Measurements from ENCODE around the gene C10orf95. TPM values are rescaled to one million over a fixed set of nuclear protein-coding genes. Genes with fewer than 3 reads are reported as not detected.
"Not testable (repeated sequence)": the region's sequence is repeated elsewhere in the genome, so short reads cannot be mapped to it uniquely, and the experiment has no call there.

C10orf95 gene
- total RNA-seq: under 0.01 TPM in 1 of 2 replicates, not detected in the other

GRCh38 chr10:102451105-102451969, at the start of gene C10orf95:
TSS of gene C10orf95 (minus strand) at chr10:102451543. CDS start at chr10:102451093, 450 bp downstream.
- no peak for DNase-seq (ENCODE audit: low read depth in 2 of 2)

GRCh38 chr10:102500686-102501085, 49.3 kb upstream of the C10orf95 start:
- DNase-seq (ENCODE audit: low read depth in 2 of 2): not testable (repeated sequence)

DNA sequence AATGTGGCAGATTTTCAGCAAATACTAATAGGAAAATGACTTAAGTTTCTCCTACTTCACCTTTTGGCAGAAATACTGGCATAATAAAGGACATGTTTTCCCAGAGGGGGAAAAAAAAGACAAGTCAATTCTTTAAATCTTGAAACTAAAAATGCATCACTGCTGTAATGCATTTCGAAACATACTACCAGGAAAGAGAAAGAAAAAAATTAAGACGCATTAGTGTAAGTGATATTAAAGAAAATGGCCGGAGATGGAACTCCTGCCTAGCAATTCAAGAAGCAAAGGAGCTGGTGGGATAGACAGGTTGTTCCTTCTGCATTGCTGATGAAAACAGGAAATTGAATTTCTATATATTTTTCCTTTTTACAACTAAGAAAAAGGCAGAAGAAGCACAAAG, 48.0 kb upstream of the C10orf95 start:
- no peak for DNase-seq (ENCODE audit: low read depth in 2 of 2)

GRCh38 chr10:102497545-102497944, 46.2 kb upstream of the C10orf95 start:
- DNase-seq (ENCODE audit: low read depth in 2 of 2): no peak

DNA sequence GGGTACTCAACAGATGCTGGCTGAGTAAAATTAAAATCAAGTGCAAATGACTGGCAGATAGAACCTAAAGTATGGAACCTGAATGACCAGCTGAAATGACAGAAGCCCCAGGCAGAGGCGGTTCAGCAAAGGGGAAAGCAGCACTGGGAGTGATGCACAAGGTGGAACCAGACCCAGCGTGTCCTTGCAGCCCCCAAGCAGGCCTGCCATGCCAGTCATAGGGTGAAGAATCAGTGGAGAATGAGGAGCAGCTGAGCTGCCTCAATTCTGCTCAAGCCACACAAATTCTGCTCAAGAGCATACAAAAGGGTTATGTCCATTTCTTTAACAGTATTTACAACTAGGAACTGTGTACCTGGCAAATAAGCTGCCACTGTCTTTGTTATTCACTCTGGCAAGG, 42.4 kb upstream of the C10orf95 start:
- DNase-seq (ENCODE audit: low read depth in 2 of 2): no peak

- DNase-seq (ENCODE audit: low read depth in 2 of 2): no peak
Observed at GRCh38 chr10:102492983-102493382, 41.6 kb upstream of the C10orf95 start.

- DNase-seq (ENCODE audit: low read depth in 2 of 2): no peak
Observed at GRCh38 chr10:102492344-102492939, 41.1 kb upstream of the C10orf95 start.

- DNase-seq (ENCODE audit: low read depth in 2 of 2): no peak
Observed at GRCh38 chr10:102491136-102491535, 39.8 kb upstream of the C10orf95 start.

GRCh38 chr10:102485093-102485784, 33.9 kb upstream of the C10orf95 start:
- no peak for DNase-seq (ENCODE audit: low read depth in 2 of 2)

GRCh38 chr10:102484021-102484420, 32.7 kb upstream of the C10orf95 start:
- no peak for DNase-seq (ENCODE audit: low read depth in 2 of 2)

DNA sequence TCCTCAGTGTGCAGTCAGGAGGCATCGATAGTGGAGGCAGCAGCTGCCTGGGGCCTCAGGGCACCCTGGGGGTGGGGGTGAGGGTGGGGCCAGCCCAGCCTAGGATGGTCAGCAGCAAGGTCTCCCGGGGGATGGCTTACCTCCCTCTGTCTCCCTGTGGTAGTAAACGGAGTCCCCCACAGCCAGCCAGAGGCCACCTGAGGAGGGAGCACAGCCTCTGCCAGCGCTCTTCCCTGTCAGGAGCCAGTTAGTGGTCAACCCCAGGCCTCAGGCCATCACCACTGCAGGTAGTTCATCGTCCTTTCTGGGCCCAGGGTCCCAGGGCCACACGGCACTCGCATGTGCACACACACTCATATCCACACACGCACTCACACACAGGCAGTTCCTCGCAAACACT, 29.1 kb upstream of the C10orf95 start:
- no peak for DNase-seq (ENCODE audit: low read depth in 2 of 2)

GRCh38 chr10:102479651-102480050, 28.3 kb upstream of the C10orf95 start:
- DNase-seq (ENCODE audit: low read depth in 2 of 2): no peak

DNA sequence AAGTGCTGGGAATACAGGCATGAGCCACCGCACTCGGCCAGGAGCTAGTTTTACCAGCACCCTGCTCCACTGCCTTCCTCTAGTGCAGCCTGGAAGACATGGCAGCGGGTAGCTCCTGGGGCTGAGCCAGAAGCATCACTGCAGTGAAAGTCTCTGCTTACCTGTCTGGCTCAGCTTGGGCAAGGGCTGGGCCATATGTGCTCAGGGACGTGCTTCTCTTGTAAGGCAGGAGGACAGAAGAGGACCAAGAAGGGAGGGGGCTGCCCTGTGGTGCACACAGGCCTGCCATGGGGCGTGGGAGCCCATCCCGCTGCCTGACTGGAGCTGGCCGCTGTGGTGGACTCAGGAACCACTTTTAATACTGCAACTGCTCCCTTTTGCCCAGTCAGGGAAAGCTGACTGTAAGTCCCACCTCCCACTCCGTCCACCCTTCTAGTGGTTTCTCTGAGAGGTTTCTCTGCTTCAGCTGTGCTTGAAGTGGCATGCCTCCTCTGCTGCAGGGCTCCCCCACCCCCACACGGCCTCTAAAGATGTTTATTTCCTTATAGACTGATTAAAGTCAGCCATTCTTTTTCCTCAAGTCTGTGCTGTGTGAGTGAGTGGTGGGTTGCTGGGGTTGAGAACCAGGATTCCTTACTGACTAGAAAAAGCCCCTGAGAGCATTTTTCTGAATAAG, 25.3 kb upstream of the C10orf95 start:
- DNase-seq (ENCODE audit: low read depth in 2 of 2): no peak

DNA sequence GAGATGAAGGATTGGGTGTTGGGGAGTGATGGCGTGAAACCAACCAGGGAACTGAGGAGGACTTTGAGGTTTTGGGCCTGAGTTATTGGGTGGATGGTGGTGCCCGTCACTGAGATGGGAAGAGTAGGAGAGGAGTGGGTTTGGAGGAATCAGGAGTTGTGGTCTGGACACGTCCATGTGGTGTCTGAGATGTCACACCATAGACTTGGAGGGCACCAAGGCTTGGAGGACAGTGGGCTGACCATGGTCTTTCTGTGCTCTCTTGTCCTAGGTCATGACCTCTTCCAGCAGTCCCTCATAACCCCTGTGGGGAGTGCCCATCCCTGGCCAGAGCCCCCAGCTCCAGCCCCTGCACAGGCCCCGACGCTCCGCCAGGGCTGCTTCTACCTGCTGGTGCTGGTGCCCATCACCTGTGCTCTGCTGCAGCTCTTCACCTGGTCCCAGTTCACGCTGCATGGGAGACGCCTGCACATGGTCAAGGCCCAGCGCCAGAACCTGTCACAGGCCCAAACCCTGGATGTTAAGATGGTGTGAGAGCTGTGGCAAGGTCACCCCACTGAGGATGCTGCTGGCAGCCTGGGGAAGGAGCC, 24.2 kb upstream of the C10orf95 start:
- no peak for DNase-seq (ENCODE audit: low read depth in 2 of 2)

DNA sequence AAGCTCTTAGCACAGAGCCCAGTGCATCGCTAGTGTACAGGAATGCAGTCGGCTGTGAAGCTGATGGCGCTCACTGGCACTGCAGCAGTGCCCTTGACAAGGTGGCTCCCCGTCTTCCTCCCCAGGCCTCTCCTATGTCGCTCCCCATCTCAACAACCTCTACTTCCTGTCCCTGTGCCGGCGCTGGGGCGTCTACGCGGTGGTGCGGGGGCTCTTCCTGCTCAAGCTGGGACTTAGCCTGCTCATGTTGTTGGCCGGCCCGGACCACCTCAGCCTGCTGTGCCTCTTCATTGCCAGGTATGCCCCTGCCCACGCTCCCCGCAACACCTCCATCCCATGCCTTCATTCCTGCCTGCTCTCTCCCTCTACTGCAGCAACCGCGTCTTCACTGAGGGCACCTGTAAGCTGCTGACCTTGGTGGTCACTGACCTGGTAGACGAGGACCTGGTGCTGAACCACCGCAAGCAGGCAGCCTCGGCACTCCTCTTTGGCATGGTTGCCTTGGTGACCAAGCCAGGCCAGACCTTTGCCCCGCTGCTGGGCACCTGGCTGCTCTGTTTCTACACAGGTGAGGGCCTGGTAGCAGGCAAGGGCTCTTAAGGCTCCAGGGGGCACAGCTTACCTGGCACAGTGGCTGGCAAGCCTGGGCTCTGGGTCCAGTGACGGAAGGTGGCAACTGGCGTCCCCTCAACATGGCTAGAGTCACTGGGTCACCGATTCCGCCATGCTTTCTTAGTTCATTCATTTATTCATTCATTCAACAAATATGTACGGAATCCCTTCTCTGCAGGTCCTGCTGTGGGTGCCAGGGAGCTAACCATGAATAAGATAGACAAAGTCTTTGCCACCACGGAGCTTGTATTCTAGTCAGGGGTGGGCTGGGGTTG, 22.3 kb upstream of the C10orf95 start:
- no peak for DNase-seq (ENCODE audit: low read depth in 2 of 2)

DNA sequence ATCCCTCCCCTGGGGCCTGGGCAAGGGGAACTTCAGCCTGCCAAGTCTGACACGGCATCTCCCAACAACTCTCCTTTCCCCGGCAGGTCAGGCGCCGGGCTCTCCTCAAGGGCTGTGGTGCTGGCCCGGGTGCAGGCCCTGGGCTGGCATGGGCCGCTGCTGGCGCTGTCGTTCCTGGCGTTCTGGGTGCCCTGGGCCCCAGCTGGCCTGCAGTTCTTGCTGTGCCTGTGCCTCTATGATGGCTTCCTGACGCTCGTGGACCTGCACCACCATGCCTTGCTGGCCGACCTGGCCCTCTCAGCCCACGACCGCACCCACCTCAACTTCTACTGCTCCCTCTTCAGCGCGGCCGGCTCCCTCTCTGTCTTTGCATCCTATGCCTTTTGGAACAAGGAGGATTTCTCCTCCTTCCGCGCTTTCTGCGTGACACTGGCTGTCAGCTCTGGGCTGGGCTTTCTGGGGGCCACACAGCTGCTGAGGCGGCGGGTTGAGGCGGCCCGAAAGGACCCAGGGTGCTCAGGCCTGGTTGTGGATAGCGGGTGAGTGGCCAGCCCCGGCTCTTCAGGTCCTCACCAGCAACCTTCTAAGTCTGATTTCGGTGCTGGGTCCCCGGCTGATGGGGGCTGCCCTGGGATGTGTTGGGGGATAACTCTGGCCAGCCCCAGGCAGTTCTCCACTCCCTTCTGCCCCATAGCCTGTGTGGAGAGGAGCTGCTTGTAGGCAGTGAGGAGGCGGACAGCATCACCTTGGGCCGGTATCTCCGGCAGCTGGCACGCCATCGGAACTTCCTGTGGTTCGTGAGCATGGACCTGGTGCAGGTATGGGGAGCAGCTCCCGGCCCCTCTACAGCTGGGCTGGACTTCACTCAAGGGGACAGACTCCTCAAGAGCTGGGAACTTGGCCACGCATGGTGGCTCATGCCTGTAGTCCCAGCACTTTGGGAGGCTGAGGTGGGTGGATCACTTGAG, 19.5 kb upstream of the C10orf95 start:
- DNase-seq (ENCODE audit: low read depth in 2 of 2): no peak

DNA sequence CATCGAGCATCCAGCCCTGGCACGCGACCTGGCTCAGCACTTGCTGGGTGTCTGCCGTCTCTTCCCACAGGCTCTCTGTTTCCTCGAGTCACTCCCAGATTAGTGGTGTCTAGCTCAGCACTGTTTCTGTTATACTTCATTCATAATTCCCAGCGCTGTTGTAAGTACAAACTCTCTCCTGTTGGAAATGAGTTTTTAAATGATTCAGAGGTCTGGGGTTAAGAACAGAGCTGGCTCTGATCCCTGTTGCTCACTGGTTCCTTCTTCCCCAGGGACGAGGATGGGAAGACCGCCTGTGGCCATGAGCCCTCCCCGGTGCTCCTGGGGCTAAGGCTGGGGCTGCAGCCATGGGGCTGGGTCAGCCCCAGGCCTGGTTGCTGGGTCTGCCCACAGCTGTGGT, 17.3 kb upstream of the C10orf95 start:
- no peak for DNase-seq (ENCODE audit: low read depth in 2 of 2)

- DNase-seq (ENCODE audit: low read depth in 2 of 2): no peak
Observed at GRCh38 chr10:102467971-102468438, 16.7 kb upstream of the C10orf95 start.

- DNase-seq (ENCODE audit: low read depth in 2 of 2): no peak
Observed at GRCh38 chr10:102467318-102467717, 16.0 kb upstream of the C10orf95 start.

All from dermis microvascular lymphatic vessel endothelial cell (primary cell).